ENCODE measurements around the gene CALD1. TPM values are rescaled to one million over a fixed set of nuclear protein-coding genes. Genes with fewer than 3 reads are reported as not detected.

The CALD1 gene
- total RNA-seq, 1 experiment from 2014 or later = 107 TPM

DNA sequence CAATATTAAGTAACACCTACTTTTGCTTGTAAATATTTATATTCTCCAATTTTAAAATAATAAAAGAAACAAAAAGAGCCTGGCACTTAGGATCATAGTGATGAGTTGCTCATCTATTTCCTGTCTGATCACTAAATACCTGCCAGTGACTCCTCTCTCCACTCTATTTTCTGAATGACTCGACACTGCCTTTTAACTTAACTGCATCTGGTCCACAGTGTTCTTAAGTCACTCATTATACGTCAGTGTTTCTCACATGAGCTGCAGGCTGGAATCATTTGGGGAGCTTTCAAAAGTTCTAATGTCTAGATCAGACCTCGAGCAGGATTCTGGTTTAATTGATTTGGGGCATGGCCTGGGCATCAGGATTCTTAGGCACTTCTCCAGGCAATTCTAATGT is 128.9 kb downstream of the CALD1 start:
- peak overlapping the region in 1 of 3 experiments; percentile 41; a peak in 1 of 7 replicates for H3K27ac Mint-ChIP-seq
- Histone ChIP-seq H3K9me3 (ENCODE audit: control insufficient read depth, low read depth, low read length) (no peaks in the 10 kb centered on the region), H2BK15ac (ENCODE audit: low read depth, low read length) (no peak overlapping the region), H3K79me2 (ENCODE audit: insufficient read depth, low read length) (no peaks in the 10 kb centered on the region), H4K8ac (replicated peaks; ENCODE audit: insufficient read length, low read depth, low read length) (no peak overlapping the region), H3K79me1 (ENCODE audit: insufficient read depth, low read depth, low read length, poor library complexity, severe bottlenecking) (no peaks in the 10 kb centered on the region), H3K9ac (ENCODE audit: extremely low read depth, insufficient read length, low read length) (no peak overlapping the region), H4K91ac (ENCODE audit: insufficient read length, low read depth, low read length) (no peak overlapping the region), H4K20me1 (ENCODE audit: control insufficient read depth, insufficient read depth, insufficient read length) (no peaks in the 10 kb centered on the region), H3K23ac (ENCODE audit: insufficient read length, low read depth, low read length) (no peak overlapping the region), H3K18ac (ENCODE audit: insufficient read length, low read depth, low read length) (no peak overlapping the region), H2BK120ac (ENCODE audit: low read depth, low read length, poor library complexity, severe bottlenecking) (no peak overlapping the region), H3K4me1 (ENCODE audit: insufficient read depth, low read length) (peaks cover 10% of the 10 kb centered on the region), H3K27me3 (ENCODE audit: insufficient read depth, low read length) (no peaks in the 10 kb centered on the region), H3K4ac (ENCODE audit: low read depth, low read length) (no peak overlapping the region), H2AFZ (ENCODE audit: low read length) (no peak overlapping the region), H2BK12ac (ENCODE audit: insufficient read length, low read depth, low read length) (no peak overlapping the region), H2BK20ac (ENCODE audit: low read depth, low read length, poor library complexity, severe bottlenecking) (no peak overlapping the region), H3K4me2 (ENCODE audit: insufficient read depth, insufficient read length, low read length) (no peak overlapping the region), H2BK5ac (ENCODE audit: insufficient read length, low read length) (no peak overlapping the region), H2AK5ac (ENCODE audit: insufficient read length, low read length) (no peak overlapping the region), H3K23me2 (ENCODE audit: insufficient read length, low read depth, low read length, poor library complexity, severe bottlenecking) (no peaks in the 10 kb centered on the region), H3T11ph (ENCODE audit: low read length) (no peak overlapping the region), H3K56ac (ENCODE audit: insufficient read length, low read depth, low read length) (no peak overlapping the region), H4K5ac (ENCODE audit: insufficient read length, low read depth, low read length) (no peak overlapping the region), H3K27ac (ENCODE audit: insufficient read length, low read depth, low read length) (no peak overlapping the region), H3K14ac (ENCODE audit: insufficient read depth, low read length) (no peak overlapping the region)
- H3K36me3 Mint-ChIP-seq (ENCODE audit: insufficient read depth in 1 of 3, low read depth in 3 of 3) = peaks cover 0 to 5% (median 0%) of the 10 kb centered on the region in 3 experiments; a peak in 1 of 7 replicates
- DNase-seq = no peak
- no peak overlapping the region for H3K4me3 Mint-ChIP-seq
- H3K9me3 Mint-ChIP-seq = no peaks in the 10 kb centered on the region
- H3K27me3 Mint-ChIP-seq (ENCODE audit: low read depth) = no peaks in the 10 kb centered on the region
- WGBS (ENCODE audit: extremely low coverage, insufficient read length, low lambda C conversion rate) = no CpG with 5 or more reads among the region's 3 CpGs
- H3K4me1 Mint-ChIP-seq = peaks cover 15 to 23% of the 10 kb centered on the region in 2 experiments
- TF ChIP-seq, protein P1, sequence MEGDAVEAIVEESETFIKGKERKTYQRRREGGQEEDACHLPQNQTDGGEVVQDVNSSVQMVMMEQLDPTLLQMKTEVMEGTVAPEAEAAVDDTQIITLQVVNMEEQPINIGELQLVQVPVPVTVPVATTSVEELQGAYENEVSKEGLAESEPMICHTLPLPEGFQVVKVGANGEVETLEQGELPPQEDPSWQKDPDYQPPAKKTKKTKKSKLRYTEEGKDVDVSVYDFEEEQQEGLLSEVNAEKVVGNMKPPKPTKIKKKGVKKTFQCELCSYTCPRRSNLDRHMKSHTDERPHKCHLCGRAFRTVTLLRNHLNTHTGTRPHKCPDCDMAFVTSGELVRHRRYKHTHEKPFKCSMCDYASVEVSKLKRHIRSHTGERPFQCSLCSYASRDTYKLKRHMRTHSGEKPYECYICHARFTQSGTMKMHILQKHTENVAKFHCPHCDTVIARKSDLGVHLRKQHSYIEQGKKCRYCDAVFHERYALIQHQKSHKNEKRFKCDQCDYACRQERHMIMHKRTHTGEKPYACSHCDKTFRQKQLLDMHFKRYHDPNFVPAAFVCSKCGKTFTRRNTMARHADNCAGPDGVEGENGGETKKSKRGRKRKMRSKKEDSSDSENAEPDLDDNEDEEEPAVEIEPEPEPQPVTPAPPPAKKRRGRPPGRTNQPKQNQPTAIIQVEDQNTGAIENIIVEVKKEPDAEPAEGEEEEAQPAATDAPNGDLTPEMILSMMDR (conservative IDR thresholded peaks at IDR 0.05) = no peak

Measured in H9 (cell line).